GM12878 (cell line): ENCODE measurements around the gene MCC. TPM values are rescaled to one million over a fixed set of nuclear protein-coding genes. Genes with fewer than 3 reads are reported as not detected.

Source experiments
- NR2F1 ChIP-seq: fragments of 450-650 bp; conservative IDR thresholded peaks from 2 replicates; pipeline ENCODE4 v1.6.1; 2017; ENCODE audit warnings: mild to moderate bottlenecking
- SMAD1 ChIP-seq: fragments of 450-650 bp; IDR thresholded peaks from 2 replicates; pipeline ENCODE4 v1.6.1; 2018; ENCODE audit warnings: mild to moderate bottlenecking, low read depth; ENCODE audit not compliant: partially characterized antibody
- polyA plus RNA-seq, 11 experiments: library from polyadenylated mRNA; depleted of rRNA in 4 of 11; unstranded in 6 of 11; stranded (reverse) in 5 of 11; fragments of >200 nt; fragmentation: Nextera tagmentation in 4 of 11; fragmentation: Illumina TruSeq in 1 of 11; extraction: Ambion mirVana in 4 of 11; extraction: Trizol in 1 of 11; gene quantifications; 1 replicate in 1 of 11; 2 replicates in 10 of 11; pipeline versions ENCODE4 v1.2.1 to v1.2.3, GENCODE V29; 2011 to 2016; ENCODE audit warnings: inconsistent platforms in 2 of 11, missing spikeins in 2 of 11, low read depth in 1 of 11
- total RNA-seq, 4 experiments: library from RNA; depleted of rRNA in 3 of 4; stranded (reverse); fragments of >200 nt in 3 of 4; fragmentation: Illumina TruSeq in 1 of 4; extraction: Trizol in 1 of 4; gene quantifications; 2 replicates each; pipeline versions ENCODE4 v1.2.1 to v1.2.3, GENCODE V29; 2013 to 2021
- TF ChIP-seq, protein P1 (sequence below): IDR thresholded peaks from 2 replicates; pipeline ENCODE4 v1.6.1; 2012; ENCODE audit warnings: low read depth, low read length, improper control_type of control experiment
- TF ChIP-seq, protein P2 (sequence below): fragments of 450-650 bp; IDR thresholded peaks from 2 replicates; pipeline ENCODE4 v1.6.1; 2018; ENCODE audit warnings: borderline replicate concordance, mild to moderate bottlenecking; ENCODE audit not compliant: partially characterized antibody
- TF ChIP-seq, protein P3 (sequence below): fragments of 150-350 bp; IDR thresholded peaks from 2 replicates; pipeline ENCODE4 v1.6.1; 2016; ENCODE audit warnings: low read depth, low read length

Gene MCC
- total and polyA plus RNA-seq, 10 of the 15 experiments (the other 5 are each of a cell fraction or from before 2014, with no cell fraction given): 0.03 to 0.86 (median 0.16) TPM

DNA sequence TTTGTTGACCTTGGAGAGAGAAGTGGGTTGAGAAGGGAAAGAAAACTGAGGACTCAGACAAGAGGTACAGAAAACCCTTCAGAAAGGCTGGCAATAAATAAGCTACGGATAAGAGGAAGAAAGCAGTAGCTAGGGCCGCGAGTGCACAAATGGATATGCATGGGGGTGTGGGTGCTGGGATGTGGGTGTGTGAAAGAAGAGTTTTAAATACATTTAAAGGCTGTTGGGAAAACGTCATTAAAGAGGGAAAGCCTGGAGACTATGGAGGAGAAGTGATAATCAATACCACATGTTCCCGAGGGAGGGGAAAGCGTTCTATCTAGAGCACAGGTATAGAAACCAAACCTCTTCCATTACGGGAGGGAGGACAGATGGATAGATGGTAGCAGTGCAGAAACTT, 230.7 kb downstream of the MCC start (continued):
- TF ChIP-seq SMAD1 (no peak), NR2F1 (no peak)
- TF ChIP-seq, protein P1, sequence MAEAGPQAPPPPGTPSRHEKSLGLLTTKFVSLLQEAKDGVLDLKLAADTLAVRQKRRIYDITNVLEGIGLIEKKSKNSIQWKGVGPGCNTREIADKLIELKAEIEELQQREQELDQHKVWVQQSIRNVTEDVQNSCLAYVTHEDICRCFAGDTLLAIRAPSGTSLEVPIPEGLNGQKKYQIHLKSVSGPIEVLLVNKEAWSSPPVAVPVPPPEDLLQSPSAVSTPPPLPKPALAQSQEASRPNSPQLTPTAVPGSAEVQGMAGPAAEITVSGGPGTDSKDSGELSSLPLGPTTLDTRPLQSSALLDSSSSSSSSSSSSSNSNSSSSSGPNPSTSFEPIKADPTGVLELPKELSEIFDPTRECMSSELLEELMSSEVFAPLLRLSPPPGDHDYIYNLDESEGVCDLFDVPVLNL: no peak
- TF ChIP-seq, protein P2, sequence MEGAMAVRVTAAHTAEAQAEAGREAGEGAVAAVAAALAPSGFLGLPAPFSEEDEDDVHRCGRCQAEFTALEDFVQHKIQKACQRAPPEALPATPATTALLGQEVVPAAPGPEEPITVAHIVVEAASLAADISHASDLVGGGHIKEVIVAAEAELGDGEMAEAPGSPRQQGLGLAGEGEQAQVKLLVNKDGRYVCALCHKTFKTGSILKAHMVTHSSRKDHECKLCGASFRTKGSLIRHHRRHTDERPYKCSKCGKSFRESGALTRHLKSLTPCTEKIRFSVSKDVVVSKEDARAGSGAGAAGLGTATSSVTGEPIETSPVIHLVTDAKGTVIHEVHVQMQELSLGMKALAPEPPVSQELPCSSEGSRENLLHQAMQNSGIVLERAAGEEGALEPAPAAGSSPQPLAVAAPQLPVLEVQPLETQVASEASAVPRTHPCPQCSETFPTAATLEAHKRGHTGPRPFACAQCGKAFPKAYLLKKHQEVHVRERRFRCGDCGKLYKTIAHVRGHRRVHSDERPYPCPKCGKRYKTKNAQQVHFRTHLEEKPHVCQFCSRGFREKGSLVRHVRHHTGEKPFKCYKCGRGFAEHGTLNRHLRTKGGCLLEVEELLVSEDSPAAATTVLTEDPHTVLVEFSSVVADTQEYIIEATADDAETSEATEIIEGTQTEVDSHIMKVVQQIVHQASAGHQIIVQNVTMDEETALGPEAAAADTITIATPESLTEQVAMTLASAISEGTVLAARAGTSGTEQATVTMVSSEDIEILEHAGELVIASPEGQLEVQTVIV: no peak
- TF ChIP-seq, protein P3, sequence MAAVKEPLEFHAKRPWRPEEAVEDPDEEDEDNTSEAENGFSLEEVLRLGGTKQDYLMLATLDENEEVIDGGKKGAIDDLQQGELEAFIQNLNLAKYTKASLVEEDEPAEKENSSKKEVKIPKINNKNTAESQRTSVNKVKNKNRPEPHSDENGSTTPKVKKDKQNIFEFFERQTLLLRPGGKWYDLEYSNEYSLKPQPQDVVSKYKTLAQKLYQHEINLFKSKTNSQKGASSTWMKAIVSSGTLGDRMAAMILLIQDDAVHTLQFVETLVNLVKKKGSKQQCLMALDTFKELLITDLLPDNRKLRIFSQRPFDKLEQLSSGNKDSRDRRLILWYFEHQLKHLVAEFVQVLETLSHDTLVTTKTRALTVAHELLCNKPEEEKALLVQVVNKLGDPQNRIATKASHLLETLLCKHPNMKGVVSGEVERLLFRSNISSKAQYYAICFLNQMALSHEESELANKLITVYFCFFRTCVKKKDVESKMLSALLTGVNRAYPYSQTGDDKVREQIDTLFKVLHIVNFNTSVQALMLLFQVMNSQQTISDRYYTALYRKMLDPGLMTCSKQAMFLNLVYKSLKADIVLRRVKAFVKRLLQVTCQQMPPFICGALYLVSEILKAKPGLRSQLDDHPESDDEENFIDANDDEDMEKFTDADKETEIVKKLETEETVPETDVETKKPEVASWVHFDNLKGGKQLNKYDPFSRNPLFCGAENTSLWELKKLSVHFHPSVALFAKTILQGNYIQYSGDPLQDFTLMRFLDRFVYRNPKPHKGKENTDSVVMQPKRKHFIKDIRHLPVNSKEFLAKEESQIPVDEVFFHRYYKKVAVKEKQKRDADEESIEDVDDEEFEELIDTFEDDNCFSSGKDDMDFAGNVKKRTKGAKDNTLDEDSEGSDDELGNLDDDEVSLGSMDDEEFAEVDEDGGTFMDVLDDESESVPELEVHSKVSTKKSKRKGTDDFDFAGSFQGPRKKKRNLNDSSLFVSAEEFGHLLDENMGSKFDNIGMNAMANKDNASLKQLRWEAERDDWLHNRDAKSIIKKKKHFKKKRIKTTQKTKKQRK: no peak
- TF ChIP-seq, all 136 proteins: peak for 0
